Measurements from ENCODE around the gene EML4. TPM values are rescaled to one million over a fixed set of nuclear protein-coding genes. Genes with fewer than 3 reads are reported as not detected.
A peak's percentile ranks its signal among the peaks of the same experiment; 100 is the strongest.
"Not testable (repeated sequence)": the region's sequence is repeated elsewhere in the genome, so short reads cannot be mapped to it uniquely, and the experiment has no call there.

Gene EML4
- total RNA-seq, 1 experiment from 2014 or later: 61.1 TPM

DNA sequence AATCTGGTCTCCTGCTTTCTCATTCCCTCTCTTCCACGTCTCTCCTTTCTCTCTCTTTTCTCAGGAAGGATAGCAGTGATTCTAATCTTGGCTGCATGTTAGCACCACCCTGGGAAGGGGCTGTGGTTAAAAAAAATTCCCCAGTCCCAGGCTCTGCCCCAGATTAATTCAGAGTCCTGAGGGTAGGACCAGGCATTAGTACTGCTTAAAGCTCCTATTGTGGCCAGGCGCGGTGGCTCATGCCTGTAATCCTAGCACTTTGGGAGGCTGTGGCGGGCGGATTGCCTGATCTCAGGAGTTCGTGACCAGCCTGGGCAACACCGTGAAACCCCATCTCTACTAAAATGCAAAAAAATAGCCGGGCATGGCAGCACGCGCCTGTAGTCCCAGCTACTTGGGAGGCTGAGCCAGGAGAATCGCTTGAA is 35.4 kb upstream of the EML4 start:
- peaks cover 6% of the 10 kb centered on the region; the same call in 1 of the 2 replicates for H3K27me3 ChIP-seq (ENCODE audit: control insufficient read depth, insufficient read depth, low read length)
- no peak overlapping the region for H3K4me3 ChIP-seq (ENCODE audit: insufficient read depth, low read depth, low read length)
- no peaks in the 10 kb centered on the region for H3K36me3 ChIP-seq (replicated peaks; ENCODE audit: control insufficient read depth, insufficient read depth, low read length)
- no peak for DNase-seq

DNA sequence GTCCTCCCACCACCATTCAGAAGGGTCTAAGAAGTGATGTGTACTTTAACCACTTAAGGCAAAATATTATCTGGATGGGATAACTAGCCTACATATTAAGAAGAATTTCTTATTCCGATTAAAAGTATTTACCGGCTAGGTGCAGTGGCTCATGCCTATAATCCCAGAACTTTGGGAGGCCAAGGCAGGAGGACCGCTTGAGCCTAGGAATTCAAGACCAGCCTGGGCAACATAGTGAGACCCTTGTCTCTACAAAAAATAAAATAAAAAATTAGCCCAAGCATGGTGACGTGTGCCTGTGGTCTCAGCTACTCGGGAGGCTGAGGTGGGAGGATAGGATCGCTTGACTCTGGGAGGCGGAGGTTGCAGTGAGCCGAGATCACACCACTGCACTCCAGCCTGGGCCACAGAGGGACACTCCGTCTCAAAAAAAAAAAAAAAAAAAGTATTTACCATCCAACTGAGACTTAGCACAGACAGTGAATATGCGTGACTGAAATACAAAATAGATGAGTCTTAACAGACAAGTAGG is 34.7 kb upstream of the EML4 start:
- not testable (repeated sequence) for H3K36me3 ChIP-seq (replicated peaks; ENCODE audit: control insufficient read depth, insufficient read depth, low read length); H3K4me3 ChIP-seq (ENCODE audit: insufficient read depth, low read depth, low read length); DNase-seq; H3K27me3 ChIP-seq (ENCODE audit: control insufficient read depth, insufficient read depth, low read length)

DNA sequence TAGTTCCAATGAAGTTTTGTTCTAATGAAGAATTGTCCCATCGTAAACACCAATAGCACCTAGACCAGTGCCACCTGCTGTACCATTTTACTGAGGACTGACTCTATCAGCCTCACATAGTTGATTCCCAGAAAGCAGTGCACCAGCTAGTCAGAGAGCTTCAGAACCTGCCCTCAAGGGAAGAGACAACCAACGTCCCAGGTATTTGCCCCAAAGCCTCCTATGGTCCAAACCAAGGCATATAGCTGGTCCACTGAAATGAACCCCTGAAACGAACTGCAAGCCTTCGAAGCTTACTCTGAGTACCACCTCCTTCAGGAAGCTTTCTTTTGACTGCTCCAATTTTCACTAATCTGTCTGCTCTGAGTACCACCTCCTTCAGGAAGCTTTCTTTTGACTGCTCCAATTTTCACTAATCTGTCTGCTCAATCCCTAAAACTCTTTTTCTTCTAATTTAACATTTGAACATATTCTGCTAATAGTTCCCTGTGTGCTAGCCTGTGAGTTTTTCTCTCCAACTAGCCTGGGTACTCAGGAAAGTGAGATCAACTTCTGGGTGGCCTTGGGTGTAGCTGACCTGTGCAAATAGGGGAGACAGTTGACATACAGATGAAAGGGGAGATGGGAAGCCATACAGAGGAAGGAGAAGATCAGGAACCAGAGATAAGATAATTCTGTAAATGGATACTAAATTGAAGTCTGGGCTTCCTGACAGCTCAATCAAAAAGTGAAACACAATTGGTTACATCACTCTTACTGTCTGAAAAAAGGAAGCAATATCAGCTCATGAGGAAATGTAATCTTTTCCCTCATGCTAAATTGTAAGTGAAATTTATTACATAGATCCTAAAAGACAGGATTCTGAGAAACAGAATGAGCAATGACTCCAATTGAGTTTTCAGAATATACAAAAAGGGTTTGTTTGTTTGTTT is 33.5 kb upstream of the EML4 start:
- H3K27me3 ChIP-seq (ENCODE audit: control insufficient read depth, insufficient read depth, low read length): peaks cover 6% of the 10 kb centered on the region; the same call in 1 of the 2 replicates
- no peaks in the 10 kb centered on the region for H3K36me3 ChIP-seq (replicated peaks; ENCODE audit: control insufficient read depth, insufficient read depth, low read length)
- no peak for DNase-seq
- no peak overlapping the region for H3K4me3 ChIP-seq (ENCODE audit: insufficient read depth, low read depth, low read length)

DNA sequence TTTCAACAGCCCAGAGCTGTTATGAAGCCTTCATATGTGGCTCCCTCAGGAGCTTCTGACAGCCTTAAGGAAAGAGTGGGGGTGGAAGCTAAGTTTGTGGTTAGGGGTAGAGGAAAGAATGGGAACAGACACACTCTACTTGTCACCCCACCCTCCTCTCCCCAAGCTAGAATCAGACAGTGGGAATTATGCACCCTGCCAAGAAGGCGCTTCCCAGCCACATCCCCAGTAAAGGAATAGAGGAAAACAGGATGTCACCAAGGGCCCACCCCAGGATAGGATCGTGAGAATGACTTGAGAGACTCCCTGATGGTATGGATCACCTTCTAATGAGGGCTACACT is 32.4 kb upstream of the EML4 start:
- Histone ChIP-seq H3K27me3 (ENCODE audit: control insufficient read depth, insufficient read depth, low read length) (peaks cover 6% of the 10 kb centered on the region; the same call in 1 of the 2 replicates), H3K36me3 (replicated peaks; ENCODE audit: control insufficient read depth, insufficient read depth, low read length) (no peaks in the 10 kb centered on the region), H3K4me3 (ENCODE audit: insufficient read depth, low read depth, low read length) (no peak overlapping the region)
- no peak for DNase-seq

DNA sequence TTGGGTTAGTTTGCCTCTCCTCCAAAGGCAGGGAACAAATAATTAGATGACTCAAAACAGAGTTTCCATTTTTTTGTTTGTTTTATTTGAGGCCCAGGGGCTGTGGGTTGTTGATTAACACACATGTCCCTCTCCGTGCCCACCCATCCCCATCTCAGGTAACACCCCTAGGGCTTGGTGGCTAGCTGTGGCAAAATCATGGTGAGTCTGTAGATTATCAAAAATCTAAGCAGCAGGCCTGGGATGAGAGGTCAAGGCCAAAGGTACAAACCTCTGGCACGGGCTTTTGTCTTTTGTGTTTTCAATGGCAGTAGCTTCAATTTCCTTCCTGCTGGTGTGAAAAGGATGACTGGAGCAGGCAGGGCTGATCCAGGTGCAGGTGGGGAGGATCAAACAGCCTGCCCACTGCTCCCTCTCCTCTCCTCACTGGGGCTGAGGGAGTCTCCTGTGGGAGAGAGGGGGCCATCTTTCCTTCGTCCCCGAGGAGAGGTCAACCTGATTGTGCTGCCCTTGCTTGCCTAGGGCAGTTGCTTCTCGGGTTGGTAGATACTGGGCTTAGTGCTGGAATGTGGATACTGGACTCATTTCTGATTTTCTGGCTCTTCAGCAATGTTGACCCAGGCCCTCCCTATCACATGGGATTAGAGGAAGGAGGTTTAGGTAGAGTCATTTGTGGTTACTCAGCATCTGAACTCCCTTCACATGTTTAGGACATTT is 31.9 kb upstream of the EML4 start:
- DNase-seq: no peak
- Histone ChIP-seq H3K36me3 (replicated peaks; ENCODE audit: control insufficient read depth, insufficient read depth, low read length) (no peaks in the 10 kb centered on the region), H3K4me3 (ENCODE audit: insufficient read depth, low read depth, low read length) (no peak overlapping the region), H3K27me3 (ENCODE audit: control insufficient read depth, insufficient read depth, low read length) (peaks cover 6% of the 10 kb centered on the region; the same call in 1 of the 2 replicates)

DNA sequence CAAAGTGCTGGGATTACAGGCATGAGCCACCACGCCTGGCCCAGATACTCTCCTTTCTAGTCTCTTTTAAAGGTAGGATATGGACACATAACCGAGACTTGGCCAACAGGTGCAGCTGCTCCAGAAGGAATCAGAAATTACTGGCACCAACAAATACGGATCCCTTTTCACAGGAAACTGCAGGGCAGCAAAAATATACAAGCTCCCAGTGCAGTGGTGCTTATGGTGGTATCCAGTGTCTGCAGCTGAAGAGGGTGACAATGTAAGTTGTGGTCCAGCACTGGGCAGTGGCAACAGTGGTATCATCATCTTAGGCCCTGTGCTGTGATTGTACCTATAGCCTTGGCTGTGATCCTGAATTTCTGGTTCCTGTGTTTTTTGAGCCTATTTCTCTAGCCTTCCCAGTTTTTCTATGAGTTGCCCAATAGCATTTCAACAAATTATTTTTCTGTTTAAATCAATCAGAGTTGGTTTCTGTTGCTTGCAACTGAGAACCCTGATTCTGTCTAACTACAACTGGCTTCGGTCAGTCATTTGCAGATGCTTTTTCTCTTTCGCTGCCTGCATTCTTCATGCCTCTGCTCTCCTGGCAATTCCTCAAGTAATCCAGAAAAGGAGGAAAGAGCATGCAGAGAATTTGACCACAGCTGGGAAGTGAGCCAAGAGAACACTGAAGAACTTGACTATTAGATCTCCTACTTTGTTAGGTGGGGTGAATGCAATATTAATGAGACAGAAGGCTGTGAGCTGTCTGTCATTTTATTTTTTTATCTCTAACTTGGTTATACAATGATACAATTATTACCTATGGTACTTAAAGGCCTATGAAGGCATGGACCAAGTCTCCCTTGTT is 30.8 kb upstream of the EML4 start:
- Histone ChIP-seq H3K36me3 (replicated peaks; ENCODE audit: control insufficient read depth, insufficient read depth, low read length) (no peaks in the 10 kb centered on the region), H3K27me3 (ENCODE audit: control insufficient read depth, insufficient read depth, low read length) (peaks cover 3% of the 10 kb centered on the region; the same call in 1 of the 2 replicates), H3K4me3 (ENCODE audit: insufficient read depth, low read depth, low read length) (no peak overlapping the region)
- DNase-seq: no peak

DNA sequence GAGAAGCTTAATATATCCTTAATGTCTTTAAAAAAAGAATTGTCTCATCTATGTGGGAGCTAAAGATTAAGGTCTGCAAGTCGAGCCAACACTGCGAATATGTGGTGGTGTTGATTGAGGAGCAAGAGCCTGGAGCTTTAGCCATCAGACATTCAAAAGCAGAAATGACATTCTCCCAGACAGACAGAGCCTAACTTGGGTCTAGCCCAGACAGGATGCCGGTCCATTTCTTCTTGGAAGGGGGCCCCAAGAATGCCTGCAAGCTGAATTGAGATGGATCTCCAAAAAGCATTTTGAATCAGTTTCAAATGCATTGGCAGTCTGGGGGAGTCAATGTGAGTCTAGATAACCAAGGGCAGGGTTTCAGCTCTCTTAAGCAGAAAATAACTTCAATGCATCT is 30.1 kb upstream of the EML4 start:
- DNase-seq: no peak

DNA sequence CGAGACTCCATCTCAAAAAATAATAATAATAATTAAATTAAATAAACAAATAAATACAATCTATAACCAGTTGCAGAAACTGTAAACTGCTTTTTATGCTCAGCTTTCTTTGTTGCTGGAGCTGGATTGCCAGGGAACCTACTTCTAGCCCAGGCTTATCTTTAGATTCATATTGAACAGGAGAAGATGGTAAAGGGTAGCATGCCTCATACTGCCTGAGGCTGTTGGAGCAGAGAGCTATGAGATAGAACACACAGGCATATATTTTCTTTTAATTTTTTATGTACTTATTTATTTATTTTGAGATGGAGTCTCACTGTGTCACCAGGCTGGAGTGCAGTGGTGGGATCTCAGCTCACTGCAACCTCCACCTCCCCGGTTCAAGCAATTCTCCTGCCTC is 28.7 kb upstream of the EML4 start:
- no peak overlapping the region for H3K4me3 ChIP-seq (ENCODE audit: insufficient read depth, low read depth, low read length)
- DNase-seq: no peak
- no peaks in the 10 kb centered on the region for H3K36me3 ChIP-seq (replicated peaks; ENCODE audit: control insufficient read depth, insufficient read depth, low read length)

More for the DNA sequence above, 30.1 kb upstream of the EML4 start:
- no peak overlapping the region for H3K4me3 ChIP-seq (ENCODE audit: insufficient read depth, low read depth, low read length)
- no peaks in the 10 kb centered on the region for H3K36me3 ChIP-seq (replicated peaks; ENCODE audit: control insufficient read depth, insufficient read depth, low read length)
- H3K27me3 ChIP-seq (ENCODE audit: control insufficient read depth, insufficient read depth, low read length): no peaks in the 10 kb centered on the region; the same call in 1 of the 2 replicates

DNA sequence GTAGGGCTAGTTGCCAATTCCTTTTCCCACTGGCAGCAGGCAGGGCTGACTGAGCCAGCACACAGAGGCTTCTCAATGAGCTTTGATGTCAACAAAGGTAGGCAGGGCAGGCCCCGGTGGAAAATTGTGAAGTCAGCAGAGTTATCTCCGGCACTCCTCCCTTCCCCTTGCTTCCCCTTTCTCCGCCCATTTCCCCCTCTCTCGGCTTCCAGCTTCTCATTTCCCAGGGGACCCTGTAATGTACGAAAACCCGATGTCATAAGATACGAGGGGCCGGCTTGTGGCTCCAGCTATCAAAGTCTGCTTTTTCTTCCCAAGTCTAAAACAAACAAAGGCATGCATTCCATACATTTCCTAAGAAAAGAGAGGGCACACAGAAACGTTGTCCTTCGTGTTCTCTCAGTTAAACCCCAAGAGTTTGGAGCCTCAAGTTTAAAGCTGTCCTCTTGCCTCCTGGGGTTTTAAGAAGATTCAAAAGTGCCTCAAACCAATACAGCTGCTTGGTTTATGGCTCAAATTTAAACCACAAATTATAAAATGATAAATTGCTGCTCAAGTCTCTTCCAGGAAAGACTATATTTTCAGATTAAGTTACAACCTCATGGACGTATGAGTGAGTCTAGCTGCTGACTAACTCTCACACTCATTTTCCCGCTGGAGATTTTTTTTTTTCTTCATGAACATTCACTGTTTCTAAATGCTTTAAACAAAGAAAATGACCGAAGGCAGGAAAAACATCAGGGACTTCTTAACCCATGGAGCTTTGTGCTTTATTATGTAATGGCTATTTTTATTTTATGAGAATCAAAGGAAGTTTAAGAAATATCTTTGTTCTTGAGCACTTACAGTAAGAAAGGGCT is 27.2 kb upstream of the EML4 start:
- peak; percentile 34 for DNase-seq

More for the DNA sequence above, 28.7 kb upstream of the EML4 start:
- no peaks in the 10 kb centered on the region; the same call in 1 of the 2 replicates for H3K27me3 ChIP-seq (ENCODE audit: control insufficient read depth, insufficient read depth, low read length)

DNA sequence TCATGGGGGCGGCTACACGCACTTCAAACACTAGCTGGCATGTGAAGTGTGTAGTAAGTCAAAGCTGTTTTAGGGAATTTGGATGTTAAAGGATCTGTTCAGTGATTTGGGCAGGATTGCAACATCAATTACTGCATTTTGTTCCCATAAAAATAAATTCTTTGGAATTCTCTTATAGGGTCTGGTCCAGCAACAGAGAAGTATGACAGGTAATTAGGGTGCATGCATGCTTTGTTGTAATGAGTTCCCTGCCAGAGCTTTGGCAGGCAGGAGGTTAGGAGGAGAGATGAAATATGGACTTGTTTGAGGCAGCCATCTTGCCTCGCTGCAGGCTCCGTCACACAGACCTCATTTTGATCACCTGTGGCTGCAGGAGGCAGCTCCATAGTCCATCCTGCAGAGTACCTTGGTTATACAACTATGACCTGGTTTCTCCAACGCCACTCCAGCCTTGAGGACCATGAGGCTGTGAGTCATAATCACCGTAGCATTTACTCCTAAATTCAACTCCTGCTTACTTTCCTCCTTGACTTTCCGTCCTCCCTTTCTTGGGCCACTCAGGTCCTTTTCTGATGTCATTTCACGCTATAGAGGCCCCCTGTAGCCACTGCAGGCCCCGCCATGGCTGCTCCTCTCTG is 26.5 kb upstream of the EML4 start:
- no peaks in the 10 kb centered on the region; the same call in 1 of the 2 replicates for H3K27me3 ChIP-seq (ENCODE audit: control insufficient read depth, insufficient read depth, low read length)
- H3K4me3 ChIP-seq (ENCODE audit: insufficient read depth, low read depth, low read length): no peak overlapping the region
- no peak for DNase-seq
- H3K36me3 ChIP-seq (replicated peaks; ENCODE audit: control insufficient read depth, insufficient read depth, low read length): no peaks in the 10 kb centered on the region

More for the DNA sequence above, 27.2 kb upstream of the EML4 start:
- no peaks in the 10 kb centered on the region for H3K36me3 ChIP-seq (replicated peaks; ENCODE audit: control insufficient read depth, insufficient read depth, low read length)
- no peaks in the 10 kb centered on the region; the same call in 1 of the 2 replicates for H3K27me3 ChIP-seq (ENCODE audit: control insufficient read depth, insufficient read depth, low read length)
- 0 out of 2 replicates have a peak overlapping the region, but pooled peaks have one; percentile 1 for H3K4me3 ChIP-seq (ENCODE audit: insufficient read depth, low read depth, low read length)

DNA sequence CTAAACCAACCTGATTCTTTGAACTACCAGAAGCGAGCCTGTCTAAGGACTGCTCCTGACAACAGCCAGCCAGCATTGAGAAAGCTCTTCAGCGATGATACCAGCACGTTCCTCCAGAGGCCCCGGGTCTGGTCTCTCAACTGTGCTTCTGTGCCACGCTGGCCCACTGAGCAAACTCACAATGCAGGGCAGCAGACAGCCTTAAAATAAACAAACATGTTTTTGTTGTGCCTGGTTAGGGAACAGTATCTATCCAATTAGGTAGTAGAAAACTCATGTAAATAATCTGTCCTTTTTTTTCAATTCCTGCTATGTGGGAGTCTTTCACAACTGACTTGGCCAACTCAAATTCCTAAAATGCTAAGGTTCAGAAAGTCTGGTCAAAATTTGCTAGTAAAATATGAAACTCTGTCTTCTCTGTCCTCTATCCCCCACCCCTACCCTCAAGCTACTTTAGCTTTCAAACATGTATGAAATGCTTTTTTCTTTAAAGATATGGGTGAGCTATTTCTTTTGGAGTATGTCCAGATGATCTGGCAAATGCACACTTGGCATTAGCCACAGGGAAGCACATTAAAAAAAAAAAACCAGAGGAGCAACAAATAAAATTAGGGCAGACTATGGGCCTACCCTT is 21.4 kb upstream of the EML4 start:
- H3K36me3 ChIP-seq (replicated peaks; ENCODE audit: control insufficient read depth, insufficient read depth, low read length): no peaks in the 10 kb centered on the region
- H3K4me3 ChIP-seq (ENCODE audit: insufficient read depth, low read depth, low read length): no peak overlapping the region
- no peak for DNase-seq
- no peaks in the 10 kb centered on the region; the same call in 1 of the 2 replicates for H3K27me3 ChIP-seq (ENCODE audit: control insufficient read depth, insufficient read depth, low read length)

DNA sequence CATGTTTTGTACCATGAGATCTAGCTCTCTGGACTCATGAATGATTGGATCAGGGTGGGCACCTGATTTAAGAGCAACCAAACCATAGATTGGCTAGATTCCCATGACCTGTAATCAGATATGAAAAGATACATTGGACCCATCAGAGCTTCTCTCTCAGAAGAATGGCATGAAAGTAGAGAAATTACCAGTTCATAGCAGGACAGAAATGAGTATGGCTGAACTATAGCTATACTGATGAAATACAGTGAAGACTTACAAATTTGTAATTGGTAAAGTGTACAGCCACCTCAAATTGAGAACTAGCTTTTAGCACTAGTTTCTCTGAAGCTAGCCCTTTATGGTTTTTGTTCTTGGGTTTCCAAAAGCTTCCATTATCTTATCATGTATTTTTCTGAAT is 19.0 kb upstream of the EML4 start:
- Histone ChIP-seq H3K4me3 (ENCODE audit: insufficient read depth, low read depth, low read length) (no peak overlapping the region), H3K36me3 (replicated peaks; ENCODE audit: control insufficient read depth, insufficient read depth, low read length) (no peaks in the 10 kb centered on the region), H3K27me3 (ENCODE audit: control insufficient read depth, insufficient read depth, low read length) (no peaks in the 10 kb centered on the region)
- no peak for DNase-seq
